ENCODE results near the gene PPP2R2C. TPM values are rescaled to one million over a fixed set of nuclear protein-coding genes. Genes with fewer than 3 reads are reported as not detected.

PPP2R2C gene
- total RNA-seq, 1 donor from 2014 or later = 46.9 TPM

DNA sequence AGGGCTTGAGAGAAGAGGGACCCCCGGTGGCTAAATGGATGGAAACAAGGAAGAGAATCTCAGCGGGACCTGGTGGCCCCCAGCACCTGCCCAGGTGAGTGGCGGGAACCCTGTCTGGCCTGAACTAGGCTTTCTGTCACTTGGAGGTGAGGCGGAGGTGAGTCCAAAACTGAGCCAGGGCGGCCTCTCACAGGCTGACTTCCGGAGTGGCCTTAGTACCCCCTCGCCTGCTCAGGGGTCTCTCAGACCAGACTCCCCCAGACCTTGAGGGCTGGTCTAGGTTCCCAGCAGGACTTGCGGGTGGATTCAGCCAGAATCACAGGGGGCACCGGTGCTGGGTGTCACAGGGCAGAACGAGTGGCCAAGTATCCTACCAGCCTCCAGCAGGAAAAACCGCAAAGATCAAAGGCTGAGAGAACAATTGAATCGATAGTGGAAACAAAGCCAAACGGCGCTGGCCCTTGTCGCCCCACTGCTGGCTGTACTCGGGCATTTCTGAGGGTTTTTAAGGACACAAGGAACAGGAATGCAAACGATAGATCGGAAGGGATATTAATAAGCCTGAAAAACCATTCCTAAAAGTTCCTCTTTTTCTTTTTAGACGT is 135.0 kb downstream of the PPP2R2C start:
- DNase-seq (ENCODE audit: low spot score in 2 of 2) = no peak
- no peak for FAIRE-seq

DNA sequence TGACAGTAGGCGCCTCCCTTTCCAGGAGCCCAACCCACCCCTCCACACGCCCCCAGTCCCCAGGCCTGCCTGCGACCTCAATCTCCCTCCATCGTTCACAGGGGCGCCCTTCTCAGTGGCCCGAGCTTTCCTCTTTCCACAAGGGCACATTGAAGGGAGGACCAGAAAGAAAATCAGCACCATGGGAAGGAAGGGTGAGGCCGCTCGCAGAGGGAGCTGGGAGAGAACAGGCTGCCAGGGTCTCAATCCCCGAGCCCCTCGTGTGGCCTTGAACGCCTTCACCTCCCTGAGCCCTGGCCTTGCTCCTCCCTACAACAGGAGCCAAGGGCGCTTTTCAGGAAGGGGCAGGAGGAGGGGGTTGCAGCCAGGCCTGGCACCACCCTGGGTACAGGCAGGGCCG is 136.2 kb downstream of the PPP2R2C start:
- no peak for FAIRE-seq
- no peak for DNase-seq (ENCODE audit: low spot score in 2 of 2)

GRCh38 chr4:6335040-6335590 is 137.3 kb downstream of the PPP2R2C start:
- FAIRE-seq (no peak), DNase-seq (ENCODE audit: low spot score in 2 of 2) (no peak)

DNA sequence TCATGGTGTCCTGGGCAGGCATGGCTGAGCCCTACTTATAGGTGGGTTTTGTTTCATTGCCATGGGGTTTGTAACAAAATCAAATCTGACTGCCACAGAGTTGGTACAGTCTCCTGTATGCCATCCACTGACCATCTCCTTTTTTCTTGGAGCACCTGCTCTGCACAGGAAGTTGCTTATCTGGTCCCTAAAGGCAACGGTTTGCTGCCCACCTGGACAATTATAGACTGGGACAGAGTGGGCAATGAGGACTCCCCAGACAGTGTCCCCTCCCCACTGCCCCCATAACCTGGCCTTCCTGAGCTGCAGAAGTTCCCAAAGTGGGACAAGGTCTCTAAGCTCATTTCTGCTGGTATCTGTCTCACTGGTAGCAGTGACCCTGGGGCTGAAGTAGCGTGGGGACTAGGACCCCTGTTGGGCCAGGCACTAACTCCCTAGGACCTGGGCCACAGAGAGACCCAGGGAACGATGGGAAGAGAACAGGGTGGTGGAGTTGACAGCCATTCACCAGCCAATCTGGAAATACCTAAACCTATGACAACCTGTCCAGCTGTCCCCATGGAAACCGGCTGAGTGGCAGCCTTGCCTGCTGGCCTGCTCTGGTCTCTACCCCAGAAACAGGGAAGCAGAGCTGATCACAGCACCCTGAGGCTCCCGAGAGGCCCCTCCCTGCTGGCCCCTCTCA is 138.1 kb downstream of the PPP2R2C start:
- DNase-seq (ENCODE audit: low spot score in 2 of 2) = no peak
- FAIRE-seq = no peak

- FAIRE-seq (no peak), DNase-seq (ENCODE audit: low spot score in 2 of 2) (no peak)
Observed at GRCh38 chr4:6333301-6334202, 138.9 kb downstream of the PPP2R2C start.

DNA sequence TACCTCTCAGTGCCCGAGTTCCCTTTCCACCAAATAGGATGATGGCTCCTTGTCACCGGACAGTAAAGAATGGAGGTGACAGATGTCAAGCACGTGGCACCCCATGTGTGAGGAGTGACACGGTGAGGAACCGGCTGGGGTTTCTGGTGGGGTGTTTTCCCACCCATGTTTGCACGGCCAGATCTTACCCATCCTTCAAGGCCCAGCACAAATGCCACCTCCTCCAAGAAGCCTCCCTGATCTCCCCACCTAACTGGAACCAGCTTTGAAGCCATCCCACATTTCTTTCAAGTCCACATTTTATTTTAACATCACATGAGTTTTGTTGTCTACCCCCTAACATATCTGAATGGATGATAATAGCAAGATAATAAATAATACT is 139.8 kb downstream of the PPP2R2C start:
- FAIRE-seq = no peak
- DNase-seq (ENCODE audit: low spot score in 2 of 2) = no peak

GRCh38 chr4:6332042-6332668 is 140.3 kb downstream of the PPP2R2C start:
- DNase-seq (ENCODE audit: low spot score in 2 of 2) (peak in 1 of 2 donors; percentile 53), FAIRE-seq (no peak)

DNA sequence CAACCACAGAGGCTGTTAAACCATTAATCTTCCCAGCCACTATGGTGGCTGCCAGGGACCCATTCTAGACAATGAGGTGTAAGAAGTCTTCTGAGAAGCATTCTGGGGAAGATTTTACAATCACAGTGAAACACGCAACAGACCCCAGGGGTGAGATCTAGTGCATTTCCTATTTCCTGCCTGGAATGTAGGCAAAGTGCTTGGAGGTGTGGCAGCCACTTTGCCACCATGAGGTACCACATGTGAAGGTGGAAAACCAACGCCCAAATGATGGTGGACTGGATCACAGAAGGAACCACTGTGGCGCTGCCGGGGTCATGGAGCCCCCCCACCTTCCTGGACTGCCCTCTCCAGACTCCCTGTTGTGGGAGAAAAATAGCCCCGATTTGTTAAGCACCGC is 140.9 kb downstream of the PPP2R2C start:
- DNase-seq (ENCODE audit: low spot score in 2 of 2) (no peak), FAIRE-seq (no peak)

GRCh38 chr4:6331018-6331417 is 141.4 kb downstream of the PPP2R2C start:
- FAIRE-seq = no peak
- no peak for DNase-seq (ENCODE audit: low spot score in 2 of 2)

DNA sequence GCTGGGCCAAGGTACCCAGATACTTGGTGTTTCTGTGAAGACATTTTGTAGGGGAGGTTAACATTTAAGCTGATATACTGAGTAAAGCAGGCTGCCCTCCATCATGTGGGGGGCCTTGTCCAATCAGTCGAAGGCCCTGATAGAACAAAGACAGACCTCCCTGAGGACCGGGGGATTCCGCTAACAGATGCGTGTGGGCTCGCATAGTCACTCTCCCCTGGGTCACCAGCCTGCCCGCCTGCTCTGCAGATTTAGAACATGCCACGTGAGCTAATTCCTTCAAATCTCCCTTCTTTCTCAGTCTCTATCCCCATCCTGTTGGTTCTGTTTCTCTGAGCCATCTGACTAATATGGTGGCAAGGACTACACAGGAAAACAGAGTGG is 142.0 kb downstream of the PPP2R2C start:
- FAIRE-seq = no peak

DNA sequence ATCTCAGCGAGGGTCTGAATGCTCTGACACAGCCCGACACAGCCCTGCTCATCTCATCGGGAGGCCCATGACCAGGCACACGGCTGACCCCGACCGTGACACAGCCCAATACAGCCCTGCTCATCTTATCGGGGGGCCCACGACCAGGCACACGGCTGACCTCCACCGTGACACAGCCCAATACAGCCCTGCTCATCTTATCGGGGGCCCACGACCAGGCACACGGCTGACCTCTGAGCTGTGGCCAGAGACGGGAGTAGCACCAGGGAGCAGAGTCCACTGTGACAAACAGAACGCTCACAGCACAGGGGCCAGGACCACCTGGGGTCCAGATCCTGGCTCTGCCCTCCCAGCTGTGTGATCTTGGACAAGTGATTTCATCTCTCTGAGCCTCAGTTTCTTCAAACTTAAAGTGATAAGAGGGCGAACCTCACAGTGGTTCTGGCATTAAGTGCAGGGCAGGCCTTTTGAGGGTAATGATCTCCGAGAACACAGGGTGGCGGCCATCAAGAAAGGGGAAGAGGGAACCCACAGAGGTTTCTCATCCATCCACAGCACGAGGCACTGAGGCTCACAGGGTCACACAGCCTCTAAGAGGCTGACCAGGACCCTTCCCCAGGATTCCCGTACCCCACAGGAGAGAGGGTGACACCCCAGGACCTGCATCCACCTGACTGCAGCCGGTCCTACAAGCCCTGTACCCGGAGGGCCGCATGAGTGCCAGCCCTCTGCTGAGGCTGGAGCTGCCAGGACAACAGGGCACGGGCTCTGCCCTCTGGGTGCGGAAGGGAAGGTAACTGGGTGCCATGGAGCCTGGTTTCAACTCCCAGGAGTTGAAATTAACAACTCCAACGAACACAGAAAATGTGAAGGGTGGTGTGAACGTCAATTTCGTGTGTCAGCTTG is 142.7 kb downstream of the PPP2R2C start:
- DNase-seq (ENCODE audit: low spot score in 2 of 2) = no peak
- no peak for FAIRE-seq

More for the DNA sequence above, 142.0 kb downstream of the PPP2R2C start:
- DNase-seq (ENCODE audit: low spot score in 2 of 2) = no peak

DNA sequence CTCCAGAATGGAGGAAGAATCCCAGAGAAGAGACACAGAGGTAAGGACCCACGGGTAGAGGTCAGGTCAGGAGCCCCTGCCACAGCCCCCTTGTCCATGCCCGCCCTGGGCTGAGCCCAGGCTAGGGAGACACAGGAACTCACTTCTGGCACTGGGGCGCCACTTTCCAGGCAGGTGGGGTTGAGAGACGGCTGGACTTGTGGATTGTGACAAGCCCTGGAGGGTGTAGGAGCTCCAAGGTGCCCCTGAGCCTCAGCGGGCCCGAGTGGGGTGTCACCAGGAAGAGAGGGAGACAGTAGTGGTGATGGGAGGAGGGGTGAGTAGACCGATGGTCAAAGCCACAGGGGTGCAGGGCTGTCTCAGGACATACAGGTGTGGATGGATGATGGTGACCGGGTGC is 143.9 kb downstream of the PPP2R2C start:
- FAIRE-seq = no peak

DNA sequence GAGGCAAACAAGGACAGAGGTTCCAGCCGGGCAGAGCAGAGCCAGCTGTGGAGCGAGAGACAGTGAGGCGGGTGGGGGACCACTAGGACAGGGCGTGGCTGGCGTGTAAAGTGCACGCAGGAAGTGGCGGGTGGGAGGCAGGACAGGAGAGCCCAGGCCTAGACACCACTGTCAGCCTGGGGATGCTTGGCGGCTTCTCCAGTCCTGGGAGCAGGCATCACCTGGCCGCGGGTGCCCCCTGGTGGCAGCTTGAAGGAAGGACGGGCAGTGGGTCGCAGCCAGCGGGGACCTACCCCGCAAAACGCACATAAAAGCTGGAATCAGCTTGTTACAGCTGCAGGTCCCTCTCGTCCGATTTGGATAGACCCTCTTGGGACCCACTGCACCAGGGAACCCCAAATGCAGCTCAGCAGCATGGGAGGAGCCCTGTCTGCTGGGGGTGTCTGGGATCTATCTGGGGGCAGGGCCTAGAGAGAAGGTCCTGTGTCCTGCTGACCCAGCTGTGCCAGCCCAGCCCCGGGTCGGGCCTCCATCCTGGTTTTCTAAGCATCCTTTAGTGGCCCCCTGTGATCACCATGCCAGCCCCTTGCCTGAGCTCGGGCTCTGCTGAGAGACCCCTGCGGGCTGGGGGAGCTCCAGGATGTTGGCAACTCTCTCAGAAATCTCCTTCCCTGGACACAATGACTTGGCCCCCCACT is 145.0 kb downstream of the PPP2R2C start:
- DNase-seq (ENCODE audit: low spot score in 2 of 2) (peak; percentile 78 to 88), FAIRE-seq (no peak)

More for the DNA sequence above, 143.9 kb downstream of the PPP2R2C start:
- DNase-seq (ENCODE audit: low spot score in 2 of 2) = no peak

- DNase-seq (ENCODE audit: low spot score in 2 of 2) (no peak), FAIRE-seq (no peak)
Observed at GRCh38 chr4:6326312-6327060, 145.9 kb downstream of the PPP2R2C start.

- FAIRE-seq = no peak
- DNase-seq (ENCODE audit: low spot score in 2 of 2) = no peak
Observed at GRCh38 chr4:6325788-6326290, 146.6 kb downstream of the PPP2R2C start.

GRCh38 chr4:6324999-6325787 is 147.2 kb downstream of the PPP2R2C start:
- FAIRE-seq = no peak
- DNase-seq (ENCODE audit: low spot score in 2 of 2) = peak in 1 of 2 donors; percentile 53

DNA sequence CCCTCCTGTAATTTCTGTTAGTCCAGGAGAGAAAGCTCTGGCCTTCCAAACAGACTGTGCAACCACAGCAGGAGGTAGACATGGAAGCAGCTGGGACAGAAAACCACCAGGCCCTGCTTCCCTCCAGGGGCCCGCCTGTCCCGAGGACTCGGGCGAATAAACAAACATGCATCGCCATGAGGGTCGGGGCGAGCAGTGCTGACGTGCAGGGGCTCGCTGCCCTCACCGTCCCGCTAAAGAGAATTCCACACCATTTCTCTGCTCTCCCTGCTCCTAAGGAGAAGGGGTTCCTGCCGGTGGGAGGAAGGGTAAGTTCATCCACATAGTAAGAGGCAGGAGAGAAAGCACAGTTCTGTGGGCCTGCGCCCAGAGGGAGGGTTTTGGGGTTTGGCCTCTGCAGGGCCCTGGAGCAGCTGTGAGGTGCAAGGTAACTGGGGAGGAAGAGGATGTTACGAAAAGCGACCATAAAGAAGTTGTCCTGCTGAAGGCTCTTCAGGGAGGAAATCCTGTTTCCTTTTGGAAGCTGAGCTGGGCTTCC is 147.9 kb downstream of the PPP2R2C start:
- FAIRE-seq (no peak), DNase-seq (ENCODE audit: low spot score in 2 of 2) (no peak)
